Rectal smooth muscle tissue (tissue), 1 donor: ENCODE measurements around the gene RASSF7.

Experiments
- H3K27ac ChIP-seq: one replicate; pipeline ENCODE4 v1.7.0; 2013; ENCODE audit warnings: low read depth, low read length, inconsistent platforms
- H3K27me3 ChIP-seq: one replicate; pipeline ENCODE4 v1.7.0; 2013; ENCODE audit warnings: low read length; ENCODE audit not compliant: control insufficient read depth, insufficient read depth
- H3K36me3 ChIP-seq: one replicate; pipeline ENCODE4 v1.7.0; 2013; ENCODE audit warnings: low read length; ENCODE audit not compliant: control insufficient read depth, insufficient read depth
- H3K4me1 ChIP-seq: one replicate; pipeline ENCODE4 v1.7.0; 2013; ENCODE audit warnings: low read length; ENCODE audit not compliant: control insufficient read depth, insufficient read depth
- H3K4me3 ChIP-seq: one replicate; pipeline ENCODE4 v1.7.0; 2013; ENCODE audit warnings: low read length
- H3K9ac ChIP-seq: one replicate; pipeline ENCODE4 v1.7.0; 2013; ENCODE audit warnings: low read length

Gene RASSF7

DNA sequence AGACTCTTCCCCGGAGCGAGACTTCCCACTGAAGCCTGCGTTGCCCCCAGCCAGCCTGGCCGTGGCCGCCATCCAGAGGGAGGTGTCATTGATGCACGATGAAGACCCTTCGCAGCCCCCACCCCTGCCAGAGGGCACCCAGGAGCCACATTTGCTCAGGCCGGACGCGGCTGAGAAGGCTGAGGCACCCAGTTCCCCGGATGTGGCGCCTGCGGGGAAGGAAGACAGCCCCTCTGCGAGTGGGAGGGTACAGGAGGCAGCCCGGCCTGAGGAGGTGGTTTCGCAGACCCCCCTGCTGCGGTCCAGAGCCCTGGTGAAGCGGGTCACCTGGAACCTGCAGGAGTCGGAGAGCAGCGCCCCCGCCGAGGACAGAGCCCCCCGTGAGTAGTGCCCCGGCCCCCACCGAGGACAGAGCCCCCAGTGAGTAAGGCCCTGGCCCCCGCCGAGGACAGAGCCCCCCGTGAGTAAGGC is 48.6 kb downstream of the RASSF7 start:
- H3K9ac ChIP-seq = no peak overlapping the region
- H3K27me3 ChIP-seq = no peaks in the 10 kb centered on the region
- no peak overlapping the region for H3K27ac ChIP-seq
- H3K36me3 ChIP-seq = peaks cover 51% of the 10 kb centered on the region
- no peak overlapping the region for H3K4me3 ChIP-seq
- H3K4me1 ChIP-seq = no peaks in the 10 kb centered on the region

DNA sequence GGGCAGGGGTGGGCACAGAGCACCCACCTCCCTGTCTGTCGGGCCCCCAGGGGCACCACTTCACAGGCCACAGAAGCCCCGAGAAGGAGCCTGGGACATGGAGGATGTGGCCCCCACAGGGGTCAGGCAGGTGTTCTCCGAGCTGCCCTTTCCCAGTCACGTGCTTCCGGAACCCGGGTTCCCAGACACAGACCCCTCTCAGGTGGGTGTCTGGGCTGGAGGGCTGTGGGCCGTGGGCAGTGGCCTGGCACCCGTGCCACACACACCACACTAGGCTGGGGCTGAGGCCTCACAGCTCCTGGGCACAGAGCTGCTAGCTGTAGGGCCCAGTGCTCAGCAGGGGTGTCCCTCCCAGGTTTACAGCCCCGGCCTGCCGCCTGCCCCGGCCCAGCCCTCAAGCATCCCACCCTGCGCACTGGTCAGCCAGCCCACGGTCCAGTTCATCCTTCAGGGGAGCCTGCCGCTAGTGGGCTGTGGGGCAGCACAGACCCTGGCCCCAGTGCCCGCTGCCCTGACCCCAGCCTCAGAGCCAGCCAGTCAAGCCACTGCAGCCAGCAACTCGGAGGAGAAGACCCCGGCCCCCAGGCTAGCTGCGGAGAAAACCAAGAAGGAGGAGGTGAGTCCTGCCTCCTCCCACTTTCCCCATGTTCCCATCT is 49.5 kb downstream of the RASSF7 start:
- peaks cover 3% of the 10 kb centered on the region for H3K4me1 ChIP-seq
- H3K27me3 ChIP-seq = no peaks in the 10 kb centered on the region
- H3K27ac ChIP-seq = no peak overlapping the region
- peaks cover 43% of the 10 kb centered on the region for H3K36me3 ChIP-seq
- no peak overlapping the region for H3K9ac ChIP-seq
- no peak overlapping the region for H3K4me3 ChIP-seq

DNA sequence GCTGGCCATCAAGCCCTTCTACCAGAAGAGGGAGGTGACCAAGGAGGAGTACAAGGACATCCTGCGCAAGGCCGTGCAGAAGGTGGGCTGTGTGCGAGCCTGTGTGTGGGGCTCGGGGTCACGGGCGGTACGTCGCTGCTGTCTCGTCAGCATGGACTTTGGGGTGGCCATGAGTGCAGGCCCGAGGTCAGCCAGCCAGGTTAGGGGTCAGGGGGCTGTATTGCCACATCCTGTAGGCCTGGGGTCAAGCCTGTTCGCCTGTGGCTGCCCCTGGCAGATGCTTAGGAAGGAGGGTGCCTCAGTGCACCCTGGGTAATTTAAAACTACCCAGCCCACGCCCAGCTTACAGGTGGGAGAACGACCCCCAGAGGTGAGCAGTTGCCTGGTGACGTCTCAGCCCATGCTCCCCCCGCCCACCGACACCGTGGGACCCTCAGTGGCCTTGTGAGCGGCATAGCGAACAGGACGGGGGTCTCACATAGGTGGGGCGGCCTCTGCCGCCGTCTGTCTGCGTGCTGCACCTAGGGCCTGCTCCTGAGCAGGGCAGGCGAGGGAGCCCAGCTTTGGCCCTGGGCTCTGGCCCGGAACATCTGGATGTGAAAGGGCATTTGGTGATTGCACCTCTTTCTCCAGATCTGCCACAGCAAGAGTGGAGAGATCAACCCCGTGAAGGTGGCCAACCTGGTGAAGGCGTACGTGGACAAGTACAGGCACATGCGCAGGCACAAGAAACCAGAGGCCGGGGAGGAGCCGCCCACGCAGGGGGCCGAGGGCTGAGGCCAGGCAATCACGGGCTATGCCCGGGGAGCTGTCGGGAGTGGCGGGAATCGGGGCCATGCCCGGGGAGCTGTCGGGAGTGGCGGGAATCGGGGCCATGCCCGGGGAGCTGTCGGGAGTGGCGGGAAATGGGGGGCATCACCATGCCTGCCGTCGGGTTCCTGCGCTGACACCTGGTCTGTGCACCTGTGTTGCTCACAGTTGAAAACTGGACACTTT is 50.5 kb downstream of the RASSF7 start:
- H3K27ac ChIP-seq = no peak overlapping the region
- peaks cover 4% of the 10 kb centered on the region for H3K4me1 ChIP-seq
- no peaks in the 10 kb centered on the region for H3K27me3 ChIP-seq
- H3K36me3 ChIP-seq = peaks cover 36% of the 10 kb centered on the region
- no peak overlapping the region for H3K9ac ChIP-seq
- no peak overlapping the region for H3K4me3 ChIP-seq

DNA sequence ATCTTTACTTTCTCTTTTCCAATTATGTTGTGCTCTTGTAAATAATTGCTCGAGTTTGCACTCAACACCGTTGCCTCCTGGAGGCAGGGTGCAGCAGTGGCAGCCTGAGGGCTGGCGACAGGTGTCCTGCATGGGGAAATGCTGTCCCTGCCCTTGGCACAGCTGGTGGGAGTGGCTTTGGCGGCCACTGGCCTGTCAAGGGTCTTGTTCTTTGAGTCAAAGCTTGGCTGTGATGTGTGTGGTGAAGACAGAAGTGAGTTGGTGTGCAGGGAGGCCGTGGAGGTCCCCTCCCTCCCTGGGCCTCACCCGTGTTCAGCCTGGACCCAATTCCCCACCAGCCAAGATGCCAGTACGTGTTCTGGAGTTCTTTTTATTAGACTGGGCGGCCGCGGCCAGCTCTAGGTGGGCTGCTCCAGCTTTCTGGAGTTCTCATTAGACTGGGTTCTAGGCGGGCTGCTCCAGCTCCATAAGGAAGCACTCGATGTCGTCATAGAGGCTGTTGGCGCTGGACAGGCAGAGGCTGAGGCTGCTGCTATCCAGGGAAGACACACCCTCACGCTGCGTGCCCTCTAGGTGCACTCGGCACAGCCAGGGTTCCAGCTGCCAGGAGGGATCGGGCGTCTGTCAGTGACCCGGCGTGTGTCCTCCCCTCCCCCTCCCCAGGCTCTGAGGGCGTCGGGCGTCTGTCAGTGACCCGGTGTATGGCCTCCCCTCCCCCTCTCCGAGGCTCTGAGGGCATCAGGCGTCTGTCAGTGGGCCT is 51.6 kb downstream of the RASSF7 start:
- no peak overlapping the region for H3K4me3 ChIP-seq
- no peak overlapping the region for H3K9ac ChIP-seq
- H3K4me1 ChIP-seq = peaks cover 4% of the 10 kb centered on the region
- no peak overlapping the region for H3K27ac ChIP-seq
- H3K36me3 ChIP-seq = peaks cover 32% of the 10 kb centered on the region
- no peaks in the 10 kb centered on the region for H3K27me3 ChIP-seq

DNA sequence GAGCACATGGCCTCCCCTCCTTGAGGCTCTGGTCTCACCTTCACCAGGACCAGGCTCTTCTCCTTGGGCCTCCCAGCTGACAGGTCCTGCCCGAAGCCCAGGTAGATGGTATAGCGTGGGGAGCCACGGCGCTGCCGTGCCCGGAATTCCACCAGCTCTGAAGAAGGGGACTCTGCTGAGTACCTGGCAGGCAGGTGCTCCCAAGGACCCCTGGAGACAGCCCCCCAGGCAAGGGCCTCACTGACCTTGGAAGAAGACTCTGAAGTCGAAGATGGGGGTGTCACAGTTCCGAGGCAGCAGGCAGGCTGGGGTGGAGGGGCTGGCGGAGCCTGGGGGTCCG is 52.2 kb downstream of the RASSF7 start:
- peaks cover 4% of the 10 kb centered on the region for H3K4me1 ChIP-seq
- no peak overlapping the region for H3K4me3 ChIP-seq
- H3K9ac ChIP-seq = no peak overlapping the region
- peaks cover 31% of the 10 kb centered on the region for H3K36me3 ChIP-seq
- H3K27me3 ChIP-seq = no peaks in the 10 kb centered on the region
- no peak overlapping the region for H3K27ac ChIP-seq

DNA sequence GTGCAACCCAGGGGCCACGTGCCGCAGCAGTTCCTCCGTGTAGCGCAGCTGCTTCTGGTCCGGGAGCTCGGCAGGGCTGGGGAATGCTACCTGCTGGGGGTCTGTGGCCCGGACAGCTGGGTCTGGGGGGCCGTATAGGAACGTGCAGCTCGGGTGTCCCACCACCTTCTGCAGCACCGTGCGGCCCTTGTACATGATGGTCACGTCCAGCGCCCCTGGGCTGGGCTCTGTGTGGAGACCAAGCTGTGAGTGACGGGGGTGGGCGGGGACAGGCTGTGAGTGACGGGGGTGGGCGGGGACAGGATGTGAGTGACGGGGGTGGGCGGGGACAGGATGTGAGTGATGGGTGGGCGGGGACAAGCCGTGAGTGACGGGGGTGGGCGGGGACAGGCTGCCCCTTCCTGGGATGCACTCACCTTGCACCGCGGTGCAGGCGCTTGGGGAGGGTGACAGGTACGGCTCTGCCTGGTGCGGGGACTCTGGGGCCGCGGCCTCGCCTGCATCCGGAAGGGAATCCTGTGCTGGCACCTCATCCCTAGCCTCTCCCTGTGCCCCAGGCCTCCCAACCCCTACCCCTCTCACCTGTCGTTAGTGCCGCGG is 52.7 kb downstream of the RASSF7 start:
- Histone ChIP-seq H3K4me3 (no peak overlapping the region), H3K4me1 (peaks cover 4% of the 10 kb centered on the region), H3K27me3 (no peaks in the 10 kb centered on the region), H3K36me3 (peaks cover 26% of the 10 kb centered on the region), H3K27ac (no peak overlapping the region), H3K9ac (no peak overlapping the region)
